ENCODE results near the gene NLRC5. TPM values are rescaled to one million over a fixed set of nuclear protein-coding genes. Genes with fewer than 3 reads are reported as not detected.
"Not testable (repeated sequence)": the region's sequence is repeated elsewhere in the genome, so short reads cannot be mapped to it uniquely, and the experiment has no call there.

NLRC5 gene
- polyA plus RNA-seq, 4 donors: 2.2 to 4.8 (median 3.4) TPM

- no peak for DNase-seq (ENCODE audit: low read depth in 4 of 4, low spot score in 2 of 4)
Observed at GRCh38 chr16:57093666-57094564, 104.6 kb downstream of the NLRC5 start.

GRCh38 chr16:57094911-57095310, 105.6 kb downstream of the NLRC5 start:
- DNase-seq (ENCODE audit: low read depth in 4 of 4, low spot score in 2 of 4): no peak

- no peak for DNase-seq (ENCODE audit: low read depth in 4 of 4, low spot score in 2 of 4)
Observed at GRCh38 chr16:57096192-57096591, 106.8 kb downstream of the NLRC5 start.

- DNase-seq (ENCODE audit: low read depth in 4 of 4, low spot score in 2 of 4): no peak
Observed at GRCh38 chr16:57096793-57097192, 107.4 kb downstream of the NLRC5 start.

- no peak for DNase-seq (ENCODE audit: low read depth in 4 of 4, low spot score in 2 of 4)
Observed at GRCh38 chr16:57098188-57098841, 109.0 kb downstream of the NLRC5 start.

DNA sequence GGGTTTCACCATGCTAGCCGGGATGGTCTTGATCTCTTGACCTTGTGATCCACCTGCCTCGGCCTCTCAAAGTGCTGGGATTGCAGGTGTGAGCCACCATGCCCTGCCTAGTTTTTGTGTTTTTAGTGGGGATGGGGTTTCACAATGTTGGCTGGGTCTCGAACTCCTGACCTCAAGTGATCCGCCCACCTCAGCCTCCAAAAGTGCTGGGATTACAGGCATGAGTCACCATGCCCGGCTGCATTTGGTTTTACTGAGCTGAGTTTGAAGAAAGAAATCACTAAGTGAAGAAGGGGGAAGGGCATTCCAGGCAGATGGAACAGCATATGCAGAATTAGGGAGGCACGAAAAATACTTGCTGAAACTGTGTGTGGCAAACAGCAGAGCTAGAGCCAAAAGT, 110.6 kb downstream of the NLRC5 start:
- DNase-seq (ENCODE audit: low read depth in 4 of 4, low spot score in 2 of 4): not testable (repeated sequence)

DNA sequence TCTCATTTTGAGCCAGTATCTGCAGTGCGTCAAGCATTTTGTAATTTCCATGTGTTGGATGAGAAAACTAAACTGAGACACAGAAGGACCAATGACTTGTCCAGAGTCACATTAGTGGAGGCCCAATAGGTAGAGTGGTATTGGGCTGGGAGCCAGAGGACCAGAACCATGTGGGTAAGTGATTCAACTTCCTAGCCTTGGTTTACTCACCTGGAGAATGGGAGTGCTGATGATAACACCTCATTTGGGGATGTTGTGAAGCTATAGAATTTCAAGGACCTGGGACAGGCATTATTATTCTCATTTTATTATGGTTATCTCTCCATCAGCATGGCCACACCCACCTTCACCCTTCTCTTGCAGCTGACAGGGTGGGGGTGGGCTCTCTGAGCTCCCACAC, 111.1 kb downstream of the NLRC5 start:
- DNase-seq (ENCODE audit: low read depth in 4 of 4, low spot score in 2 of 4): no peak

DNA sequence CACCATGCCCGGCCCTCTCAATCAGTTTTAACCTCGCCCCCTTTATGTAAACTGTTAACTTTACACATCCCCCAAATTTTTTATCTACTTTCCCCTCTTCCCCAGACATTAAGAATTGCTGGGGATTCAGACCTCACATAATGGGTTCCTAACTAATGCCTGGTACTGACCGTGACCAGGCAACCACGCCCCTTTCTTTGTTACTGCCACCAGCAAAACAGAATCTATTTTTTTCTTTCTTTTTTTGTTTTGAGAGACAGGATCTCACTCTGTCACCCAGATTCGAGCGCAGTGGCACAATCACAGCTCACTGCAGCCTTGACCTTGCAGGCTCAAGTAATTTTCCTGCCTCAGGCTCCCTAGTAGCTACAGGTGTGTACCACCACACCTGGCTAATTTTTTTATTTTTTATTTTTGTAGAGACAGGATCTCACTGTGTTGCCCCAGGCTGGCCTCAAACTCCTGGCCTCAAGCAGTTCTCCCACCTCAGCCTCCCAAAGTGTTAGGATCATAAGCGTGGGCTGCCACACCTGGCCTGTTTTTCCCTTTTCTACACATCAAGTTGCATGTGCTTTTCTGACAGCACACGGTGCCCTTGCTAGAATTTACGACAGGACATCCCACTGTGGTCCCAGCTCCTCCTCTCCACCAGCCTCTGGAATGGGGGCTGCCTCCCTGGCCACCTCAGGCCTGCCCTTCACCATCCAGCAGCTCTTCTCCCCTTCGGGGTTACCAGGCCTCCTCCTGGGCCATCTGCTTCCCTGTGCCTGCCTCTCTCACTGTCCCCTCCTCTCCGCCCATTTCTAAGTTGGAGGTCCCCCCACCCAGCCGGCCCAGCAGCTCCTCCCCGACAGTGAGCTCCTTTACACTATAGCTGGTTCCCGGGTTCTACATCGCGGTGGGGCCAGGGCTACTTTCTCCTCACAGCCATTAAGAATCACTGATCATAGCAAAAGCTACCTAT, 113.8 kb downstream of the NLRC5 start:
- DNase-seq (ENCODE audit: low read depth in 4 of 4, low spot score in 2 of 4): no peak

DNA sequence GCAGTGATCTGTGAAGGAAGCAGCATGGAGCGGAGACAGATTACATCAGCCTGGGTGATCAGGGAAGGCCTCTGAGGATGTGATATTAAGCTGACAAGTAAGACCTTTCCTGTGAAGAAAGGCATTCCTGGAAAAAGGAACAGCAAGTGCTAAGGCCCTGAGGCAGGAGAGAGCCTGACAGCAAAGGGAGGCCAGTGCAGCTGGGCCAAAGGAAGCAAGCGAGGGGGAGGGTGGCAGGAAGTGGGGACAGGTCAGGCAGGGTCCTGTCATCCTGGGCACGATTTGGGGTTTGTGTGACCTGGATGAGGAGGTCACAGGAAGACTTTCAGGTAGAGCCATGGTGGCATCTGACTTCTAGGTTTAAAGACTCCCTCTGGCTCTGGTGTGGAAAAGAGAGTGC, 115.3 kb downstream of the NLRC5 start:
- DNase-seq (ENCODE audit: low read depth in 4 of 4, low spot score in 2 of 4): no peak

GRCh38 chr16:57105184-57105583, 115.8 kb downstream of the NLRC5 start:
- no peak for DNase-seq (ENCODE audit: low read depth in 4 of 4, low spot score in 2 of 4)

DNA sequence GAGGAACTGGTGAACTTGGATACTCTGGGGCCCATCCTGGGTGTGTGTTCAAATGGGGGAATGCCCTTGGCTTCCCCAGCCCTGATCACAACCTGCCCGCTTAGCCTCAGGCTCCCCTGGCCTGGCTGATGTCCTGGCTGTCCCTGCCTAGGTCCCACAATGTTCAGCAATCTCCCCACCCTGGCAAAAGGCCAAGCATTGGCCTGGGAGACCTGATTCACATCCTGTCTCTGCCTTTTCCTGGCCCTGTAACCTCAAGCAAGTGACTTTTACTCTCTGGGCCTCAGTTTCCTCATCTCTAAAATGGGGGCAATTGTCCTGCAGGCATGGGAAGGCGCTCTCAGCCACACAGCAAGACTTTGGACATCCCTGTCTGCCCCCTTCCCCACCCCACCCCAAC, 117.4 kb downstream of the NLRC5 start:
- no peak for DNase-seq (ENCODE audit: low read depth in 4 of 4, low spot score in 2 of 4)

- DNase-seq (ENCODE audit: low read depth in 4 of 4, low spot score in 2 of 4): no peak
Observed at GRCh38 chr16:57107321-57107922, 118.1 kb downstream of the NLRC5 start.

GRCh38 chr16:57108432-57108831, 119.1 kb downstream of the NLRC5 start:
- DNase-seq (ENCODE audit: low read depth in 4 of 4, low spot score in 2 of 4): no peak

DNA sequence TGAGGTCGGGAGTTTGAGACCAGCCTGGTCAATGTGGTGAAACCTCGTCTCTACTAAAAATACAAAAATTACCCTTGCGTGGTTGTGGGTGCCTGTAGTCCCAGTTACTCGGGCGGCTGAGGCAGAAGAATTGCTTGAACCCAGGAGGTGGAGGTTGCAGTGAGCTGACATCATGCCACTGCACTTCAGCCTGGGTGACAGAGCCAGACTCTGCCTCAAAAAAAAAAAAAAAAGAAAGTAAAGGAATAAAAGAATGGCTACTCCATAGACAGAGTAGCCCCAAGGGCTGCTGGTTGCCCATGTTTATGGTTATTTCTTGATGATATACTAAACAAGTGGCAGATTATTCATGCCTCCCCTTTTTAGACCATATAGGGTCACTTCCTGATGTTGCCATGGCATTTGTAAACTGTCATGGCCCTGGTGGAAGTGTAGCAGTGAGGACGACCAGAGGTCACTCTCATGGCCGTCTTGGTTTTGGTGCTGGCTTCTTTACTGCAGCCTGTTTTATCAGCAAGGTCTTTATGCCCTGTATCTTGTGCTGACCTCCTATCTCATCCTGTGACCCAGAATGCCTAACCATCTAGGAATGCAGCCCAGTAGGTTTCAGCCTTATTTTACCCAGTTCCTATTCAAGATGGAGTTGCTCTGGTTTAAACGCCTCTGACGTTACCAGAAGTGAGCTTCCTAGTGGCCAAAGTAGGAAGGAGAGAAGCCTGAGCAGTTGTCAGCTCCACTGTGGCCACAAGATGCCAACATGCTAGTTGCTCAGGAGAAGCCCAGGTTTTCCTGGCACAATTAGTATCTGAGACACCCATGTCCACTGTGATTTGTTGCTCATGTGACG, 120.1 kb downstream of the NLRC5 start:
- DNase-seq (ENCODE audit: low read depth in 4 of 4, low spot score in 2 of 4): not testable (repeated sequence)

DNA sequence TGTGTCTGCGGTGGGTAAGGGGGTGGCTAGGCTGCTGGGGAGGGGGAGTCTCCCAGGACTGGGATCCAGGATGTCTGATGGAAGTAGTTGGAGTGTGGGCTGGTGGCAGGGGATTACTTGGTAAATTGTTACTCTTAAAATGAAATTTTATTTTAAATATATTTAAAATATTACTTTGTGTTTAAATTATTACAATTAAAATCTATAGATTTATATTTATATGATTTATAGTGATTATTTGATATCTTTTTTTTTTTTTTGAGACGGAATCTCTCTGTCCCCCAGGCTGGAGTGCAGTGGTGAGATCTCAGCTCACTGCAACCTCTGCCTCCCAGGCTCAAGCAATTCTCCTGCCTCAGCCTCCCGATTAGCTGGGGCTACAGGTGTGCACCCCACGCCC, 121.6 kb downstream of the NLRC5 start:
- no peak for DNase-seq (ENCODE audit: low read depth in 4 of 4, low spot score in 2 of 4)

DNA sequence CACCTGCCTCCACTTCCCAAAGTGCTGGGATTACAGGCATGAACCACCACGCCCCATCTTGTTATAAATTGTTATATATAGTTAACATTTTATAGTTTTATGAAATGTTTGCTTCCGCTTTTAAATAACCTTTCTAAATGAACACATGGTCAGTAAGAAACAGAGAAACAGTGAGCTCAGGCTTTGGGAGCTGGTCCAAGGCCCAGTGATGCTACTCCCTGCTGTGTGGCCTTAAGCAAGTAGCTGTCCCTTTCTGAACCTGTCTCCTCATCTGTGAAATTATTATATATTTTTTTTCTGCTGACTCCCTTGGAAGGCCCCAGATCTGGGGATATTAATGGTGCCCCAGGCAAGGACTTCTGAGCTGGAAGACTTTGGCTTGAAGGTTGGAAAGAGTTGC, 122.1 kb downstream of the NLRC5 start:
- no peak for DNase-seq (ENCODE audit: low read depth in 4 of 4, low spot score in 2 of 4)

DNA sequence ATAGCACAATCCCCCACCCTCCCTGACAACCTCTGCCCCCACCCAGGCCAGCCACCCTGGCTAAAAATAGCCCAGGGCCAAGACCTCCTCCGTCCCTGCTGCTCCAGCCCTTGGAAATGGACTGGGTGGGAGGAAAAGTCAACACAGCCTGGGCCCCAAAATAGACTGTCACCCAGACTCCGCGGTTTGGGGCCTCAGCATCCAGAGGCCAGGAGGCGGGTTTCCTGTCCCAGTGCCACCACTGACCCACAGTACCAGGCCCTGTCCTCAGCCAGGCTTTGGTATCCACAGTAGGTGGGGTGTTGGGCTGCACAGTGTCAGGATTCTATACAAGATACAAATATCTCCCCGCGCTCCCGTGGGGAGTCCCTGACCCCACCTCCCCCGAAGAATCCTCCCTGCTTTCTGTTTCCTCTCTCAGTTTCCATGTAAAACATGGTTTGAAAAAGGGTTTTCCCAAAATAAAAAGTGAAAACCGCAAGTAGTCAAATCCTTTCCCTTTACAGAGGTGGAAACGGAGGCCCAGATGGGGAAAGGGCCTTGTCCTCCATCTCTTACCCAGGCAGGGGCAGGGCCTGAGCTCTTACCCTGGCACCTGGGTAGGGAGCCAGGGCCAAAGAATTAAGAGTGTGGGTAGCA, 123.2 kb downstream of the NLRC5 start:
- DNase-seq (ENCODE audit: low read depth in 4 of 4, low spot score in 2 of 4): no peak

DNA sequence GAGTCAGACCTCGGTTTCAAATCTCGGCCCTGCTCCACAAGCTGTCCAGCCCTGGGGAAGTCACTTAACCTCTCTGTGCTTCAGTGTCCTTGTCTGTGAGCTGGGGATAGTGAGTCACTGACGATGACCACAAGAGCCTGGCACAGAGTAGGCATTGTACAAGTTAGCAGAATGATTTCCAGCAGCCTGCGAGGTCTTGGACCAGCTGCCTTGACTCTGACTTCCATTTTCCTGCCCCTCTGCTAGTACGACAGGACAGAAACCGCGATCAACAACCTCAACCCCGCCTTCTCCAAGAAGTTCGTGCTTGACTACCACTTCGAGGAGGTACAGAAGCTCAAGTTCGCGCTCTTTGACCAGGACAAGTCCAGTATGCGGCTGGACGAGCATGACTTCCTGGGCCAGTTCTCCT, 123.7 kb downstream of the NLRC5 start:
- no peak for DNase-seq (ENCODE audit: low read depth in 4 of 4, low spot score in 2 of 4)

DNA sequence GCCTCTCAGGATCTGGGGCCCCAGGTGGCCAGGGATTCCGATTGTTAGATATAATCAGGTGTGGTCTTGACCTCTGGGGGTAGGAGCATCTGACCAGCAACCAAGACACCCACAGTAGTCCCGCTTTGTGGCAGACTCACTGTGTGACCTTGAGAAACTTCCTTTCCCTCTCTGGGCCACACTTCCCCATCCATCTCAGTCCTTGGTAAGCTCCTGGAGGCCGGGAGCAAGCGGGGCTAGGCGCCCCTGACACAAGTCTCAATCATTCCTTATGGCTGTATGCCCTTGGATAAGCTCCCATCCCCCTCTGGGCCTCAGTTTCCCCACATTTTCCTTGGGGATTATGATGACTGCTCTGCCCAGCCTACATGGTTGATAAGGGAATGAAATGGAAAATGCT, 124.3 kb downstream of the NLRC5 start:
- DNase-seq (ENCODE audit: low read depth in 4 of 4, low spot score in 2 of 4): no peak

Data from left renal cortex interstitium (tissue), 4 donors.